Hematopoietic multipotent progenitor cell treated with erythropoietin and hydrocortisone succinate and interleukin-3 and kit ligand, for 17 days (in vitro differentiated cells): ENCODE measurements around the gene SLC20A1.
"Not testable (repeated sequence)": the region's sequence is repeated elsewhere in the genome, so short reads cannot be mapped to it uniquely, and the experiment has no call there.

Experiments
- DNase-seq: peaks from one replicate; pipeline ENCODE4 v3.0.0-alpha.2; 2015; ENCODE audit warnings: low spot score

Gene SLC20A1, protein sequence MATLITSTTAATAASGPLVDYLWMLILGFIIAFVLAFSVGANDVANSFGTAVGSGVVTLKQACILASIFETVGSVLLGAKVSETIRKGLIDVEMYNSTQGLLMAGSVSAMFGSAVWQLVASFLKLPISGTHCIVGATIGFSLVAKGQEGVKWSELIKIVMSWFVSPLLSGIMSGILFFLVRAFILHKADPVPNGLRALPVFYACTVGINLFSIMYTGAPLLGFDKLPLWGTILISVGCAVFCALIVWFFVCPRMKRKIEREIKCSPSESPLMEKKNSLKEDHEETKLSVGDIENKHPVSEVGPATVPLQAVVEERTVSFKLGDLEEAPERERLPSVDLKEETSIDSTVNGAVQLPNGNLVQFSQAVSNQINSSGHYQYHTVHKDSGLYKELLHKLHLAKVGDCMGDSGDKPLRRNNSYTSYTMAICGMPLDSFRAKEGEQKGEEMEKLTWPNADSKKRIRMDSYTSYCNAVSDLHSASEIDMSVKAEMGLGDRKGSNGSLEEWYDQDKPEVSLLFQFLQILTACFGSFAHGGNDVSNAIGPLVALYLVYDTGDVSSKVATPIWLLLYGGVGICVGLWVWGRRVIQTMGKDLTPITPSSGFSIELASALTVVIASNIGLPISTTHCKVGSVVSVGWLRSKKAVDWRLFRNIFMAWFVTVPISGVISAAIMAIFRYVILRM

DNA sequence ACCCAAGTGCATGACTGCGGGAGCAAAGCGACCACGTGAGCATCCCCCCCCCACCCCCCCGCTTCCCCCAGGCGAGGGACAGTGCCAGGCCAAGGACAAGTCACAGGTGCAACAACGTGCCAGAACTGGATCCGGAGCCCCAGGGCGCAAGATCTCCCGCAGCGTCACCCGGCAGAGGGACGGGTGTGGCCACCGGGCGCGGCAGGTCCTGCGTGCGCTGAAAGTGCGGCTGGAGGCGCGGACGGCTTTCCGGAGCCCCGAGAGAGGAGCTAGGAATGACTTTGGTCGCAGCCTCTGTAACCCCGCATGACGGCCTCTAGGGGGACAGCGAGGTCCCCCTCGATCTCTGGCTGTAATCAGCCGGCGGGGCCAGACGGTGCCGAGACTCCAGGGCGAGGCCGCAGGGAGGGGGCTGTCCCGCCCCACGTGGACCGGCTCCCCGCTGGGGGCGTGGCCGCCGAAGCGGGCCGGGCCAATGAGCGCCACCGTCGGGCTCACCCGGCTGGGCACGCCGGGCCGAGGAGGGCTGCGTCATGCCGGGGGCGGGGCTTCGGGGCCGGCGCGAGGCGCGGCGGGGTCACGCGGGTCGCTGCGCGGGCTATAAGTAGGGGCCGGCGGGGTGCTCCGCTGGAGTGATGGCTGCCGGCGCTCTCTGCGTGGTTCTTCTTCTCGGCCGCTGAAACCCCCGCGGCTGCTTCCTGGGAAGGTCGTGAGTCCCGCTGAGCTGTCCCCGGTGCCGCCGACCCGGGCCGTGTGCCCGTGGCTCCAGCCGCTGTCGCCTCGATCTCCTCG is at the start of gene SLC20A1:
TSS of gene SLC20A1 (plus strand) at position 630 of the 792 bp plus-strand sequence. CDS start 890 bp downstream, outside the sequence.
- DNase-seq, result peak; percentile 98

DNA sequence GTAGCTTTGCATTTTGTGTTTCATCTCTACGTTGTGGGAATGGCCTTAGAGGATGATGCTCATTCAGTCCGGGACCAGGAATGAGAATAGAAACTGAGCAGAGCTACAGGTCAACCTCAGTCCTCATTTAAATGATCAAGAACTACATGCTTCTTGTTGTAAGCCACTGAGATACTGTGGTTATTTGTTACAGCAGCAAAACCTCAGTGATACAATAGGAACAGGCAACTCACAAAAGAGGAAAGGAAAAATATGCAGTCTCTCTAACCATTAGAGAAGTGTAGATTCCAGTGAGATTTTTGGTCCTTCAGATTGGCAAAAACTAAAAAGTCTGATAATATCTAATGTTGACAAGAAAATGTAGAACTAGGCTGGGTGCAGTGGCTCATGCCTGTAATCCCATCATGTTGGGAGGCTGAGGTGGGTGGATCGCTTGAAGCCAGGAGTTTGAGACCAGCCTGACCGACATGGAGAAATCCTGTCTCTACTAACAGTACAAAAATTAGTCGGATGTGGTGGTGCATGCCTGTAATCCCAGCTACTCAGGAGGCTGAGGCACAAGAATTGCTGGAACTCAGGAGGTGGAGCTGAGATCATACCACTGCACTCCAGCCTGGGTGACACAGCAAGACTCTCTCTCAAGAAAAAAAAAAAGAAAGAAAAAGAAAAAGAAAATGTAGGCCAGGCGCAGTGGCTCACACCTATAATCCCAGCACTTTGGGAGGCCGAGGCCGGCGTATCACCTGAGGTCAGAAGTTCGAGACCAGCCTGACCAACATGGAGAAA is 48.0 kb upstream of the SLC20A1 start:
- DNase-seq, result no peak

DNA sequence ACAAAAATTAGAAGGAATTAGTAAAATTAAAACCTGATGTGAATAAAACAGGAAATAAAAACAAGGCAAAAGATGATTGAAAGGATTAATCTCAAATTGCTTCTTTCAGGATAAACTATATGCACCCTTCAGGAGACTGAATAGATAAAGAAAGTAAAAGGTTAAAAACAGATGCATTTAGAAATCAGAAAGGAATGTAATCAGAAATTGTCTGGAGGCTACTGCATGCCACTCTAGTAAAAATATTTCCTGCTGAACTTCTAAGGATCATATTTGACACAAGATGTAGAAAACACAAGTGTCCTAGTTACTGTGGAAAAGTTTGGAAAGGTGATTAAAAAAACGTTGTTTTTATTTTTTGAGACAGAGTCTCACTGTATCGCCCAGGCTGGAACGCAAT is 45.1 kb upstream of the SLC20A1 start:
- no peak for DNase-seq

DNA sequence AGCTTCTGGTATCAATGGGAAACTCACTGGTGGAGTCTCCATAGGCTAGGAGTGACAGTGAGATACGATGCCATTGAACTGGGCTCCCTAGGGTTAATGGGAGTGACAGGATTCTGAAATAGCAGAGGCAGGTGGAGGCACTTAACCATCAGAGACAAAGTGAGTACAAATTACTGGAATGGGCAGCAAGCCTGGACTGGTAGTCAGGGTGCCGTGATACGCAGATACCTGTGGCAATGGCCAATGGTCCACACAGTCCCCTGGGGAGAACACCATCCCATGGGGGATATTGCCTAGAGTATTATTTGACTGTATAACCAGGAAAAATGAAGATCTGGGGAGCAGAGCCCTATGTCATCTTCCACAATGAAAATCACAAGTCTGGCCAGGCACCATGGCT is 44.0 kb upstream of the SLC20A1 start:
- DNase-seq, result no peak

DNA sequence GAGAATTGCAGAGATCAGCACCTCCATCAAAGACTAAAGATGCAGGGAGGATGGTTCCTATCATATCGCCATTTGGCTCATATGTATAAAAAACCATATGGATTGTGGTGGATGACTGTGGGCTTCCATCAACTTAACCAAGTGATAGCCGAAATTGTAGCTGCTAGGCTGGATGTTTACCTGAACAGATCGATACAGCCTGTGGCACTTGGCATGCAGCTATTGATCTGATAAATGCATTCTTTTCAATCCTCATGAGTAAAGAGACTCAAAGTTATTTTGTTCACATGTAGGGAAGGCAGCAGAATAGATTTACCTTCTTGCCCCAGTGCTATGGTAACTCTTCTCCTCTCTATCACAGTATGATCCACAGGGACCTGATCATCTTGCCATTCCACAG is 42.8 kb upstream of the SLC20A1 start:
- no peak for DNase-seq

DNA sequence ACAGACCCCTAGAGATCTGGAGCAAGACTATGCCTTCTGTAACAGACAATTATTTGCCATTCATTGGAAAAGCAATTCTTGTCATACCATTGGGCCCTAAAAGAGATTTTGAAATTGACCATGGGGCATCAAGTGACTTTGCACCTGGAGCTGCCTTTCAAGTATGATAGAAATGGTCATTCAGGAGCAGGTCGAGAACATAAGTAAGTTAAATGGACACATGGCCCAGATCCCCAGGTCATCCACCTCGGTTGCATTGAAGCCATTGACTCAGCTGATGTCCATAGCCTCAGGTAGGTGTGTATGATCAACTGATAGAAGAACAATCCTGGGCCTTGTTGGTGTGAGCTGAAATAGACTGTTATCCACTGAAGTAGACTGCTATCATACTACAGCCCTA is 42.0 kb upstream of the SLC20A1 start:
- DNase-seq, result no peak

DNA sequence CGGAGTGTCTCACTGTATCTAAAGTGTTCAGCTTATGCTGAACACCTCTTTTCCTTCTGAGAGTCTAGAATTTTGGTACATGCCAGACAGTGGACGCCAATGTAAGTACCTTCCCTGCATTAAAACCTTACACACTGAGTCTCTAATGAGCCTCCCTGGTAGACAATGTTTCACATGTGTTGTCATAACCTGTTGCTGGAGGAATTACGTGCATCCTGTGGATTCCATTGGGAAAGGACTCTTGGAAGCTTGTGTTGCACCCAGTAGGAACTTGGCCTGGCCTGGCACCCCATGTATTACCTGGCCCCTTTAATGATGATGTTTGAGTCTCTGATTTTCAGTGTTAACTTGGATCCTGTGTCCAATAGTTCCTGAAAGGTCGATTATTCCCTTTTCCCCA is 40.8 kb upstream of the SLC20A1 start:
- no peak for DNase-seq

DNA sequence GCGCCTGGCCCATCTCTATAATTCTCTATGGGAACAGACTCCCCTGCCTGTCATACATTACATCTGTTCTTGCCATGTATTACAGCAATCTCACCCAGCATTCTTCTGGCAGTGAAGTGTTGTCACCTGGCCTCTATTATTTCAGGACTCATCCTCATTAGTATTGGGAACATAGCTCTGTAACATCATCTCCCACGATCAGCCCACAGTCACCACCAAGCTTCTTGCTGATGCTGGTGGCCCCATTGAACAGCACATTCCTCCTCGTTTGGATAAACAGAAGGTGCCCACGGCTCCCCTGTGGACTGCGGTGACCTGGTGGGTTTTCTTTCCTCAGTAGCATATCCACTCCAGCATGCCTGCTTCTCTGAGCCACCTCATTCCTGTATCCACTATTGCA is 39.8 kb upstream of the SLC20A1 start:
- no peak for DNase-seq

DNA sequence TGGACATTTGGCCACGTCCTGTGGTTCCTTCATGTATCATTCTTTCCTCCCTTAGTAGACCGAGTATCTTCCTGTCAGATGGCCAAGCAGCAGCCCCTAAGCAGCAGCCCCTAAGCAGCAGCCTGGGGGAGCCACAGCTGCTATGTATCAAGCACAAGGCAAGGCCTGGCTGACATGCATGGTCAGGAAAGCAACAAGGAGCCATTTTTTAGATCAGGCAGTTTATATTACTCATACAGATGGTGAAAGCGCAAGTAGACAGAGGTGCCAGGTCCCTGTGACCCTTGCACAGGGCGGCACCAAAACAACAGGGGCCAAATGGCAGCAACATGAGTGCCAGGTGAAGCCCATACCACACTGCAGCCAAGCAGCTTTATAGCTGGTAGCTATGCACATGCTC is 39.2 kb upstream of the SLC20A1 start:
- DNase-seq, result no peak

DNA sequence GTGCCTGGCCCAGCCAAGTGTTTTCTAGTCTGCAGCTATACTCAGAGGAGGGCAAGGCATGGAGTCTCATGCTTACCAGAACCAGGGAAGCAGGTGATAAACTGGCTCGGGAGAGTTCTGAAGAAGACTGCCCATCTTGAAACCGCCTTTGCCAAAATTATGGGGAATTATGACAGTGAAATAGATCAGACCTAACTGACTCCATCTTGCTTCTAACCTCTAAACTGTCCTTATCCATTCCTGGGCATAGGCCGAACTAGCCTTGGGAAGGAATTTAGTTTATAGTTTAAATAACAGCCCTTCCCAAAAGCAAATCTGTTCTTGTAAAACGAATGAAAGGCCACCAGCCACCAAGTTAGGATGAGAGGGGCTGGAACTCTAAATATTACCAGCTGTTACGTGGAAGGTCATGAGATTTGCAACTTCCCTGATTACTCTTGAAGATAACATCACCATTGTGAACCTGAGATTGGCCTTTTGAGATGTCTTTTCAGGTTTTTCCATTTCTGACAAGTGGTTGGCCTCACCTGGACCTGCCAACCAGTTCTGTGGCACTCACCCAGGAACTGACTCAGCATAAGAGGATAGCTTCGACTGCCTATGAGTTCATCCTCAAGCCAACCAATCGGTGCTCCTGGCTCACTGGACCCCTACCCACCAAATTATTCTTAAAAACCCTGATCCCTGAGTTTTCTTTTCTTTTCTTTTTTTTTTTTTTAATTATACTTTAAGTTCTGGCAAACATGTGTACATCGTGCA is 37.9 kb upstream of the SLC20A1 start:
- no peak for DNase-seq

DNA sequence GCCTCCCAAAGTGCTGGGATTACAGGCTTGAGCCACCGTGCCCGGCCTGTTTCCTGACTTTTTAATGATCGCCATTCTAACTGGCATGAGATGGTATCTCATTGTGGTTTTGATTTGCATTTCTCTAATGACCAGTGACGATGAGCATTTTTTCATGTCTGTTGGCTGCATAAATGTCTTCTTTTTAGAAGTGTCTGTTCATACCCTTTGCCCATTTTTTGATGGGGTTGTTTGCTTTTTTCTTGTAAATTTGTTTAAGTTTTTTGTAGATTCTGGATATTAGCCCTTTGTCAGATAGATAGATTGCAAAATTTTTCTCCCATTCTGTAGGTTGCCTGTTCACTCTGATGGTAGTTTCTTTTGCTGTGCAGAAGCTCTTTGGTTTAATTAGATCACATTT is 36.4 kb upstream of the SLC20A1 start:
- DNase-seq, result not testable (repeated sequence)

DNA sequence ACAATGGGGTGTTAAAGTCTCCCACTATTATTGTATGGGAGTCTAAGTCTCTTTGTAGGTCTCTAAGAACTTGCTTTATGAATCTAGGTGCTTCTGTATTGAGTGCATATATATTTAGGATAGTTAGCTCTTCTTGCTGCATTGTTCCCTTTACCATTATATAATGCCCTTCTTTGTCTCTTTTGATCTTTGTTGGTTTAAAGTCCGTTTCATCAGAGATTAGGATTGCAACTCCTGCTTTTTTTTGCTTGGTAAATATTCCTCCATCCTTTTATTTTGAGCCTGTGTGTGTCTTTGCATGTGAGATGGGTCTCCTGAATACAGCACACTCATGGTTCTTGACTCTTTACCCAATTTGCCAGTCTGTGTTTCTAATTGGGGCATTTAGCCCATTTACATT is 33.5 kb upstream of the SLC20A1 start:
- DNase-seq, result not testable (repeated sequence)

DNA sequence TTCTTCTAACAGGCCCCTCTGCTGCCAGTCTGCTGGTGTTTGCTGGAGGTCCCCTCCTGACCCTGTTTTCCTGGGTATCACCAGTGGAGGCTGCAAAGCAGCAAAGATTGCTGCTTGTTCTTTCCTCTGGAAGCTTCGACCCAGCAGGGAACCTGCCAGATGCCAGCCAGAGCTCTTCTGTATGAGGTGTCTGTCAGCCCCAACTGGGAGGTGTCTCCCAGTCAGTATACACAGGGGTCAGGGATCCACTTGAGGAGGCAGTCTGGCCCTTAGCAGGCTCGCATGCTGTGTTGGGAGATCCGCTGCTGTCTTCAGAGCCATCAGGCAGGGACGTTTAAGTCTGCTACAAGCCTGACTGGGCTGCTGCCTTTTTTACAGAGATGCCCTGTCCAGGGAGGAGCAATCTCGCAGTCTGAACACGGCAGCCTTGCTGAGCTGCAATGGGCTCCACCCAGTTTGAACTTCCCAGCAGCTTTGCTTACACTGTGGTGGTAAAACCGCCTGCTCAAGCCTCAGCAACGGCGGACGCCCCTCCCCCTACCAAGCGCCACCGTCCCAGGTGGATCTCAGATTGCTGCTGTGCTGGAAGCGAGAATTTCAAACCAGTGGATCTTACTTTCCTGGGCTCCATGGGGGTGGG is 31.4 kb upstream of the SLC20A1 start:
- no peak for DNase-seq

DNA sequence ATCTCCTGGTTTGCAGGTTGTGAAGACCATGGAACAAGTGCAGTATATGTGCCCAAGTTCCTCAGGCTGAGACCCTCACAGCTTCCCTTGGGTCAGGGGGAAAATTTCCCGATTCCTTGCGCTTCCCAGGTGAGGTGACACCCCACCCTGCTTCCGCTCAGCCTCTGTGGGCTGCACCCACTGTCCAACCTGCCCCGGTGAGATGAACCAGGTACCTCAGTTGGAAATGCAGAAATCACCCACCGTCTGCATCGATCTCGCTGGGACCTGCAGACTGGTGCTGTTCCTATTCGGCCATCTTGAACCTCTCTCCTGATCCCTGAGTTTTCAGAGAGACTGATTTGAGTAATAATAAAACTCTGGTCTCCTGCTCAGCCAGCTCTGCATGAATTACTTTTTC is 30.7 kb upstream of the SLC20A1 start:
- no peak for DNase-seq

DNA sequence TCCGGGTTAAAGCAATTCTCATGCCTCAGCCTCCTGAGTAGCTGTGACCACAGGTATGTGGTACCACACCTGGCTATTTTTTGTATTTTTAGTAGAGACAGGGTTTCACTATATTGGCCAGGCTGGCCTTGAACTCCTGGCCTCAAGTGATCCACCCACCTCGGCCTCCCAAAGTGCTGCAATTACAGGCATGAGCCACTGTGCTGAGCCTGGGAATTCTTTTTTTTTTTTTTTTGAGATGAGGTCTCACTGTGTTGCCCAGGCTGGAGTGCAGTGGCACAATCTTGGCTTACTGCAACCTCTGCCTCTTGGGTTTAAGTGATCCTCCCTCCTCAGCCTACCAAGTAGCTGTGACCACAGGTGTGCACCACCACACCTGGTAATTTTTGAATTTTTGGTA is 29.9 kb upstream of the SLC20A1 start:
- DNase-seq, result not testable (repeated sequence)

DNA sequence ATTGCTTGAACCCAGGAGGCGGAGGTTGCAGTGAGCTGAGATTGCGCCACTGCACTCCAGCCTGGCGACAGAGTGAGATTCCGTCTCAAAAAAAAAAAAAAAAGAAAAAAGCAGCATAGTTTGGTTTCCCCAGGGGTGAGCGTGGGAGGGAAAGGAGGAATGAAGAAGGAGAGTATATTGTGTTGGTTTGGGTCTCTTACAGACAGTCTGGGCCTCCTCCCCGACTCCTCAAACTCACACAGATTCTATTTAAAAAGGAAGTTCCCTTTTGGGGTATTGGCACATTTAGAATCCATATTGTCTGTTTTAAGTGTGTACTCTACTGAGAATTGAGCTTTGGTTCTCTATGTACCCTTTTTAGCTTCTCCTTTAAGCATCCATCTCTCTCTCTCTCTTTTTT is 27.4 kb upstream of the SLC20A1 start:
- no peak for DNase-seq

DNA sequence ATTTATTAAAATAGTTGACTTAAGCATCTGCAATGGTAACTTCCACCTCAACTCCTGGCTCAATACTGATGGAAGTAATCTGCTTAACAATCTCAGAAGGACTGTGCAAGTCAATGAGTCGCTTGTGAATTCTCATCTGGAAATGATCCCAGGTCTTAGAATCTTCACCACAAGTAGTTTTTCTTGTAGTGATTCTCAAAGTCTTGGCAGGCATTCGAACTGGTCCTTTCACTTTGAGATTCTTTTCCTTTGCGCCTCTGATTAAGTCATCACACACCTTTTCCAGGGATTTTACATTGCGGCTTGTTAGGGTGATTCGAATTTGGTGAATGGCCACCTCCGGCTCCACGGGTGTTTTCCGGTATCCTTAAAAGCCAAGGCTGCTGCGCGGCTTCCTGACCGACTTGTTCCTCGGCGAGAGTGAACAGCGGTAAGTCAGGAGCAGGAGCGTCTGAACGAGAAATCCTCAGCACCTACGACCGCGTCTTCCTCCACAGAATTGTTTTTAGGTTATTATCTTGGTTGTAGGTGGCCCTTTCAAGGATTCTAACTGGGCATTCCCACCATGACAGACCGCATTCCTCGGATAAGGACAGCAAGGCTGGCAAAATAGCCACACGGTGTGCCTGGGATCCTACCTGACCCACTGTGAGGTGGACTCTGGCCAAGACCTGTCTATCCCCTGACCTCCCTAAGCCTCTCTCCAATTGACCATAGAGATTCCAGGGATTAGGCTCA is 23.8 kb upstream of the SLC20A1 start:
- DNase-seq, result no peak

DNA sequence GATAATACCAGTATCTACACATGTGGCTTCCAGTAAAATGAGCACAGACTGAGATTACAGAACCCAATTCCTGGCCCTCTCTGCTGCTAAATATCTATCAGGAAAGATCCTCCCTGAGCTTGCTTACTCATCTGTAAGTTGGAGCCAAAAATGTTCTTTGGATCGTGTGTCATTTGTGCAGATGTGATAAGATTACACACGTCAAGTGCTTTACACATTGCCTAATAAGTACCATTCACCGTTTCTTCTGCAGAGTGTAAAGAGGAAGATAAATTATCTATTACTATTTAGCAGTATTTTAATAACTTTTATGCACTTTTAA is 23.2 kb upstream of the SLC20A1 start:
- DNase-seq, result no peak

DNA sequence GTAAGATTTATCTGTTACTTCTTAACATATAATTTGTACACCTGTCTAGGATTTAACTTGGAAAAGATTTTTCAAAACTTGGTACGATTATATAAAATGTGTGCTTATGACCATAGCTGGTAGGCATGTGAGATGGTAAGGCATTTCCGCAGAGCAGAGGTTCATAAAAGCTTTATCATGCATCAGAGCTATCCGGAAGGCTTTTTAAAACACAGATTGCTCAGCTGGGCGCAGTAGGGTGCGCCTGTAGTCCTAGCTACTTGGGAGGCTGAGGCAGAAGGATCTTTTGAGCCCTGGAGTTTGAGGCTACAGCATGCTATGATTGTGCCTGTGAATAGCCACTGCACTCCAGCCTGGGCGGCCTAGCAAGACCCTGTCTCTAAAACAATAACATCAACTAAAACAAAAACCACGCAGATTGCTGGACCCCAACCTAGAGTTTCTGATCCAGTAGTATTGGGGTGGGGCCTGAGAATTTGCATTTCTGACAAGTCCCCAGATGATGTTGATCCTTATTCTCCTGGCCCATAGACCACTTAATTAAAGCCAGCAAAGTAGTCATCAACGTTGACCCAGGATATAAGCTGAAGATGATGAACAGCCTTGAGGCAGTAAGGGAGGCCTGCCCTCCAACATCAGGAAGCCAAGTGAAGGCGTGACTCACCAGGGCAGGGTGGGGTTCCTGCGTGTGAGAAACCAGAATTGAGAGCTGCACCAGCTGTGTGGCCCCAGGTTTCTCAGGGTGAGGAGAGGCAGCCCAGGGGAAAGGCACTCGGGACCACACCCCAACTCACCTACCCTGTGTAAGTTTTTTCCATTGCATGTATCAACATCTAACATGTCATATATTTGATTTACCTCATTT is 21.6 kb upstream of the SLC20A1 start:
- peak; percentile 44 for DNase-seq
